Activated T-helper 1 cell treated with anti-CD3 and anti-CD28 coated beads, Interleukin-12 subunit alpha, Interleukin-12 subunit beta, Interleukin-2, Interleukin-4 antibody, amounts not matched to agents 30 ng/mL and 10 ng/mL and 1 ng/mL, durations not matched to agents 14 hours and 24 hours and 36 hours (primary cell): ENCODE data around the gene ZNF302. TPM values are rescaled to one million over a fixed set of nuclear protein-coding genes. Genes with fewer than 3 reads are reported as not detected.
"Not testable (repeated sequence)": the region's sequence is repeated elsewhere in the genome, so short reads cannot be mapped to it uniquely, and the experiment has no call there.

Experiments
- DNase-seq: peaks from one replicate; pipeline ENCODE4 v3.0.0; 2021; ENCODE audit warnings: low spot score
- H3K27ac Mint-ChIP-seq: one replicate; pipeline ENCODE4 v1.8.0; 2021; ENCODE audit warnings: mild to moderate bottlenecking, mixed read lengths
- H3K27me3 Mint-ChIP-seq: one replicate; pipeline ENCODE4 v1.8.0; 2022; ENCODE audit warnings: mild to moderate bottlenecking, moderate library complexity, mixed read lengths; ENCODE audit not compliant: insufficient read depth
- H3K36me3 Mint-ChIP-seq: one replicate; pipeline ENCODE4 v1.8.0; 2021; ENCODE audit warnings: low read depth, mixed read lengths
- H3K4me1 Mint-ChIP-seq: one replicate; pipeline ENCODE4 v1.8.0; 2021; ENCODE audit warnings: low read depth, mixed read lengths
- H3K4me3 Mint-ChIP-seq: one replicate; pipeline ENCODE4 v1.8.0; 2021; ENCODE audit warnings: mild to moderate bottlenecking, moderate library complexity, mixed read lengths
- H3K9me3 Mint-ChIP-seq: one replicate; pipeline ENCODE4 v1.8.0; 2021; ENCODE audit warnings: mixed read lengths
- intact Hi-C: fragments of 100-400 bp; cut with micrococcal nuclease; formaldehyde crosslinking; loops from one replicate; pipeline ENCODE4 v1.15.1; 2024
- total RNA-seq: library from RNA; stranded (reverse); gene quantifications from 2 replicates; pipeline ENCODE4 v1.2.3, GENCODE V29; 2022

The ZNF302 gene
- total RNA-seq, 1 donor from 2014 or later = 14.8 TPM

GRCh38 chr19:34676697-34677385, 637 bp upstream of the ZNF302 start, which contains the start of gene SCGB2B2:
Gene SCGB2B2 (minus strand): TSS chr19:34677159. CDS start chr19:34594563, 82,596 bp downstream.
- peaks cover 45% of the 10 kb centered on the region for H3K9me3 Mint-ChIP-seq
- intact Hi-C loops = loop anchor here (1.0 to 5.0 kb wide), 5 partner anchors 10 to 505 kb away; partner anchors contain the start of genes LSM14A and ZNF599
- DNase-seq = no peak

GRCh38 chr19:34678085-34678412, 571 bp downstream of the ZNF302 start:
- peaks cover 47% of the 10 kb centered on the region for H3K36me3 Mint-ChIP-seq
- no peak for DNase-seq
- H3K27ac Mint-ChIP-seq = peak overlapping the region; percentile 99
- H3K9me3 Mint-ChIP-seq = peaks cover 57% of the 10 kb centered on the region
- peaks cover 30% of the 10 kb centered on the region for H3K4me1 Mint-ChIP-seq
- H3K27me3 Mint-ChIP-seq = peaks cover 4% of the 10 kb centered on the region
- intact Hi-C loops = loop anchor here (5.0 kb wide), 2 partner anchors 34 to 506 kb away; partner anchors contain the start of gene LSM14A
- peak overlapping the region; percentile 94 for H3K4me3 Mint-ChIP-seq

More at GRCh38 chr19:34676697-34677385, 637 bp upstream of the ZNF302 start, which contains the start of gene SCGB2B2:
- peaks cover 30% of the 10 kb centered on the region for H3K4me1 Mint-ChIP-seq
- H3K27me3 Mint-ChIP-seq = peaks cover 6% of the 10 kb centered on the region
- H3K27ac Mint-ChIP-seq = peak within 1 kb of the TSS; percentile 99
- H3K36me3 Mint-ChIP-seq = peaks cover 37% of the 10 kb centered on the region
- peak within 1 kb of the TSS; percentile 94 for H3K4me3 Mint-ChIP-seq

GRCh38 chr19:34678421-34678820, 943 bp downstream of the ZNF302 start:
- Mint-ChIP-seq H3K27me3 (peaks cover 4% of the 10 kb centered on the region), H3K36me3 (peaks cover 49% of the 10 kb centered on the region), H3K4me1 (peaks cover 30% of the 10 kb centered on the region), H3K27ac (peak overlapping the region; percentile 99), H3K9me3 (peaks cover 60% of the 10 kb centered on the region), H3K4me3 (peak overlapping the region; percentile 94)
- no peak for DNase-seq
- intact Hi-C loops = loop anchor here (5.0 kb wide), 2 partner anchors 34 to 506 kb away; partner anchors contain the start of gene LSM14A

- no peak for DNase-seq
- peaks cover 27% of the 10 kb centered on the region for H3K4me1 Mint-ChIP-seq
- intact Hi-C loops = no loop called here
- peaks cover 4% of the 10 kb centered on the region for H3K27me3 Mint-ChIP-seq
- H3K9me3 Mint-ChIP-seq = peaks cover 80% of the 10 kb centered on the region
- H3K4me3 Mint-ChIP-seq = no peak overlapping the region
- peaks cover 55% of the 10 kb centered on the region for H3K36me3 Mint-ChIP-seq
- H3K27ac Mint-ChIP-seq = no peak overlapping the region
These were observed 4.0 kb downstream of the ZNF302 start for GRCh38 chr19:34681478-34681877.

- H3K9me3 Mint-ChIP-seq = peaks cover 79% of the 10 kb centered on the region
- H3K4me3 Mint-ChIP-seq, intact Hi-C loops, H3K27ac Mint-ChIP-seq, H3K27me3 Mint-ChIP-seq, H3K4me1 Mint-ChIP-seq, DNase-seq: not testable (repeated sequence)
- H3K36me3 Mint-ChIP-seq = peaks cover 34% of the 10 kb centered on the region
These were observed 7.8 kb downstream of the ZNF302 start for GRCh38 chr19:34685266-34685665.

- DNase-seq = no peak
- peaks cover 25% of the 10 kb centered on the region for H3K36me3 Mint-ChIP-seq
- no peak overlapping the region for H3K27ac Mint-ChIP-seq
- no peak overlapping the region for H3K4me3 Mint-ChIP-seq
- no peaks in the 10 kb centered on the region for H3K4me1 Mint-ChIP-seq
- intact Hi-C loops = no loop called here
- peaks cover 70% of the 10 kb centered on the region for H3K9me3 Mint-ChIP-seq
- no peaks in the 10 kb centered on the region for H3K27me3 Mint-ChIP-seq
These were observed 9.0 kb downstream of the ZNF302 start for GRCh38 chr19:34686455-34686854.

- H3K4me1 Mint-ChIP-seq = no peaks in the 10 kb centered on the region
- intact Hi-C loops = no loop called here
- H3K4me3 Mint-ChIP-seq = no peak overlapping the region
- H3K9me3 Mint-ChIP-seq = peaks cover 62% of the 10 kb centered on the region
- DNase-seq = no peak
- no peak overlapping the region for H3K27ac Mint-ChIP-seq
- peaks cover 18% of the 10 kb centered on the region for H3K36me3 Mint-ChIP-seq
- H3K27me3 Mint-ChIP-seq = no peaks in the 10 kb centered on the region
These were observed 9.9 kb downstream of the ZNF302 start for GRCh38 chr19:34687348-34687747.

GRCh38 chr19:34688592-34688991, 11.1 kb downstream of the ZNF302 start:
- no peaks in the 10 kb centered on the region for H3K4me1 Mint-ChIP-seq
- intact Hi-C loops = no loop called here
- no peaks in the 10 kb centered on the region for H3K27me3 Mint-ChIP-seq
- no peak overlapping the region for H3K4me3 Mint-ChIP-seq
- H3K36me3 Mint-ChIP-seq = peaks cover 8% of the 10 kb centered on the region
- DNase-seq = no peak
- peaks cover 56% of the 10 kb centered on the region for H3K9me3 Mint-ChIP-seq
- no peak overlapping the region for H3K27ac Mint-ChIP-seq

- H3K36me3 Mint-ChIP-seq = no peaks in the 10 kb centered on the region
- H3K27me3 Mint-ChIP-seq = no peaks in the 10 kb centered on the region
- peaks cover 50% of the 10 kb centered on the region for H3K9me3 Mint-ChIP-seq
- no peaks in the 10 kb centered on the region for H3K4me1 Mint-ChIP-seq
- no peak overlapping the region for H3K27ac Mint-ChIP-seq
- no peak for DNase-seq
- intact Hi-C loops = no loop called here
- H3K4me3 Mint-ChIP-seq = no peak overlapping the region
These were observed 12.9 kb downstream of the ZNF302 start for GRCh38 chr19:34690372-34690771.

- H3K27me3 Mint-ChIP-seq = no peaks in the 10 kb centered on the region
- H3K4me3 Mint-ChIP-seq = no peak overlapping the region
- DNase-seq = no peak
- H3K36me3 Mint-ChIP-seq = no peaks in the 10 kb centered on the region
- intact Hi-C loops = no loop called here
- H3K4me1 Mint-ChIP-seq = no peaks in the 10 kb centered on the region
- H3K27ac Mint-ChIP-seq = no peak overlapping the region
- H3K9me3 Mint-ChIP-seq = peaks cover 28% of the 10 kb centered on the region
These were observed 15.1 kb downstream of the ZNF302 start for GRCh38 chr19:34692549-34692948.

- peaks cover 21% of the 10 kb centered on the region for H3K9me3 Mint-ChIP-seq
- no peak overlapping the region for H3K27ac Mint-ChIP-seq
- no peak overlapping the region for H3K4me3 Mint-ChIP-seq
- H3K27me3 Mint-ChIP-seq = peaks cover 2% of the 10 kb centered on the region
- no peak for DNase-seq
- H3K36me3 Mint-ChIP-seq = no peaks in the 10 kb centered on the region
- intact Hi-C loops = no loop called here
- H3K4me1 Mint-ChIP-seq = peaks cover 4% of the 10 kb centered on the region
These were observed 30.2 kb downstream of the ZNF302 start for GRCh38 chr19:34707661-34708060.

- no peak for DNase-seq
- Mint-ChIP-seq H3K4me1 (peaks cover 5% of the 10 kb centered on the region), H3K9me3 (peaks cover 26% of the 10 kb centered on the region), H3K36me3 (peaks cover 3% of the 10 kb centered on the region), H3K27me3 (peaks cover 2% of the 10 kb centered on the region), H3K4me3 (no peak overlapping the region), H3K27ac (no peak overlapping the region)
- intact Hi-C loops = loop anchor here (1.0 to 5.0 kb wide), 5 partner anchors 35 to 935 kb away; partner anchors contain the start of genes SCGB2B2 and ZNF302
These were observed 34.4 kb downstream of the ZNF302 start for GRCh38 chr19:34711890-34712289.

GRCh38 chr19:34712395-34713261, 35.1 kb downstream of the ZNF302 start:
- Mint-ChIP-seq H3K9me3 (peaks cover 27% of the 10 kb centered on the region), H3K27ac (no peak overlapping the region), H3K27me3 (peaks cover 4% of the 10 kb centered on the region), H3K4me3 (no peak overlapping the region), H3K36me3 (peaks cover 3% of the 10 kb centered on the region), H3K4me1 (peaks cover 5% of the 10 kb centered on the region)
- DNase-seq = peak; percentile 43
- intact Hi-C loops = loop anchor here (1.0 to 5.0 kb wide), 5 partner anchors 35 to 935 kb away; partner anchors contain the start of genes SCGB2B2 and ZNF302
